Activated naive CD4-positive, alpha-beta T cell treated with anti-CD3 and anti-CD28 coated beads for 36 hours (primary cell): ENCODE results near the gene NFYC. TPM values are rescaled to one million over a fixed set of nuclear protein-coding genes. Genes with fewer than 3 reads are reported as not detected.

ENCODE experiments used
- CTCF ChIA-PET: fragments of 350-600 bp; sonication (Branson Sonifier 250); formaldehyde crosslinking; loops from one replicate; lab custom pipeline; 2021; ENCODE audit warnings: antibody characterized with exemption; lab: Charles Lee
- DNase-seq: peaks from one replicate; pipeline ENCODE4 v3.0.0-alpha.2; 2020
- H3K27ac Mint-ChIP-seq: one replicate; pipeline ENCODE4 v1.8.0; 2021; ENCODE audit warnings: mild to moderate bottlenecking, mixed read lengths
- H3K27me3 Mint-ChIP-seq: one replicate; pipeline ENCODE4 v1.8.0; 2021; ENCODE audit warnings: low read depth, mixed read lengths
- H3K36me3 Mint-ChIP-seq: one replicate; pipeline ENCODE4 v1.8.0; 2021; ENCODE audit warnings: low read depth, mixed read lengths
- H3K4me1 Mint-ChIP-seq: one replicate; pipeline ENCODE4 v1.8.0; 2021; ENCODE audit warnings: low read depth, mixed read lengths
- H3K4me3 Mint-ChIP-seq: one replicate; pipeline ENCODE4 v1.8.0; 2021; ENCODE audit warnings: mild to moderate bottlenecking, moderate library complexity, mixed read lengths
- H3K9me3 Mint-ChIP-seq: one replicate; pipeline ENCODE4 v1.8.0; 2021; ENCODE audit warnings: mixed read lengths
- intact Hi-C: fragments of 100-400 bp; cut with micrococcal nuclease; formaldehyde crosslinking; loops from one replicate; pipeline ENCODE4 v1.15.1; 2023
- total RNA-seq, 2 experiments: library from RNA; stranded (reverse); gene quantifications; one replicate each; pipeline ENCODE4 v1.2.3, GENCODE V29; 2021

The NFYC gene
- total RNA-seq, 2 experiments from 2014 or later = 53.5 to 63.1 TPM

DNA sequence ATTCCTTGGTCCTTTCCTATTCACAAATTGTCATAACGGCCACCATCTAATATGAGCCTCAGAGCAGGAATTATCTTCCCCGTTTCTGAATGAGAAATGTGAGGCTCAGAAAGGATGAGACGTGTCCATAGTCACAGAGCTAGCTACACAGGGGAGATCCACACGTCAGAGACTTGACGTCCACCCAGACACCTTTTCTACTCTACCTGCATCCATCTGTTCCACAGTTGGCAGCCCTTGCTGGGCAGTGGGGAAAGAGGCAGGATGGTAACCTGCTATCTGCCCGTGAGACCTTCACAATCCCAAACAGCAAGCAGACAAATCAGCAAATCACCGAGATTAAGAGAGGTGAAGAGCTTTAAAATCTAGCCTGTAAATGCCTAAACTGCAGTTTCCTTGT lies 34.5 kb upstream of the NFYC start:
- Mint-ChIP-seq H3K27ac (no peak overlapping the region), H3K4me3 (no peak overlapping the region), H3K9me3 (no peaks in the 10 kb centered on the region), H3K36me3 (no peaks in the 10 kb centered on the region), H3K4me1 (no peaks in the 10 kb centered on the region), H3K27me3 (no peaks in the 10 kb centered on the region)
- no peak for DNase-seq
- CTCF ChIA-PET = interaction anchor here (0.5 to 1.4 kb wide), 2 partner anchors 27 to 116 kb away, joined by 3 to 6 read pairs; no protein-coding TSS in a partner anchor
- intact Hi-C loops = no loop called here

DNA sequence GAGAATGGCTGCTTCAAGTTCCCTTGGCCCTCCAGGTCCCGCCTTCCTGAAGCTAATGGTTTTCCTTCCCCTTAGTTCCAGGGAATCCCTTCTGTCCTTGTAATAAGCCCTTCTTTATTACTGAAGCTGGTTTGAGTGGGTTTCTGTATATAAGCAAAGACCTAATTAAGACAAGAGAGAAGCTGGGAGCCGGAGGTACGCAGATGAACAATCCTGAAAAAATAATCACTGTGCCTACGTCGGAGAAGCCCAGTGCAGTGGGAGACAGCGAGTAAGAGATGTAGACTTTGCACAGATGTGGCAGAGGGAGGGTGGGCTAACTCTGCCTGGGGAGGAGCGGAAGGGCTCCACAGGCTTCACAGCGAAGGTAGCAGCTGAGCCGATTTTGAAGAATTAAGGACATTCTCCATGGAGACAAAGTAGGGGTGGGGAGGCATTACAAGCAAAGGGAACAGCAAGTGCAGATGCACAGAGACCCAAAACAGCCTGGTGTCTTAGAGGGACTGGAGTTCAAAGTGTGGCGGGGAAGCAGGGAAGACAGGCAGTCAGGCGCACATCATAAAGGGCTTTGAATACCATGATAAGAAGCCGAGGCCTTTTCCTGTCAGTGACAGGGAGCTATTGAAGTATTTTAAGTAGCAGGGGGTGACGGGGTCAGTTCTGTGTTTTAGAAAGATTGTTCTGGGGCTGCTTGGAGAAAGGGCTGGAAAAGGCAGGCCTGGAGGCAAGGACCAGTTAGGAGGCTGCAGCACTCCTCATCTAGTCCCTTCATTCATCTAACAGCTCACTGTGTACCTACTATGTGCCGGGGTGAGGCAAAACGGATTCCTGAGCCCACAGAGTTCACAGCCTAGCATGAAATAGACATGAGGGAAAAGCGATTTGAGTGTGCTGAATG lies 32.5 kb upstream of the NFYC start:
- no peak for DNase-seq
- H3K9me3 Mint-ChIP-seq = no peaks in the 10 kb centered on the region
- peaks cover 12% of the 10 kb centered on the region for H3K4me1 Mint-ChIP-seq
- H3K27ac Mint-ChIP-seq = no peak overlapping the region
- intact Hi-C loops = no loop called here
- no peak overlapping the region for H3K4me3 Mint-ChIP-seq
- H3K36me3 Mint-ChIP-seq = no peaks in the 10 kb centered on the region
- CTCF ChIA-PET = interaction anchor here (2.1 kb wide), 1 partner anchor 10 kb away, joined by 4 read pairs; no protein-coding TSS in a partner anchor
- H3K27me3 Mint-ChIP-seq = no peaks in the 10 kb centered on the region

DNA sequence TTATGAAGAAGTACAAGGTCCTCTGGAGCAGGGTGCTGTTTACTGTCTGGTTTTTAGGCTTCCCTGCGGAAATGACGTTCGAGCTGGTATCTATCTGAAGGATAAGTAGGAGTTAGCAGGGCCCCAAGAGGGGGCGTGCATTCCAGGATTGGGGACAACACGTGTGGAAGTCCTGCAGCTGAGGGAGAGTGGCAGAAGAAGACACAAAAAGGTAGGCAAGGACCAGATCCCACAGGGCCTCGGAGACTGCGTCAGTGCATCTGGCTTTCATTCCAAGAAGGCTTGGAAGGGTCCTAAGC lies 31.9 kb upstream of the NFYC start:
- Mint-ChIP-seq H3K4me1 (peaks cover 12% of the 10 kb centered on the region), H3K9me3 (no peaks in the 10 kb centered on the region), H3K27me3 (no peaks in the 10 kb centered on the region), H3K4me3 (no peak overlapping the region), H3K27ac (no peak overlapping the region), H3K36me3 (no peaks in the 10 kb centered on the region)
- CTCF ChIA-PET = no interaction called here
- DNase-seq = no peak
- intact Hi-C loops = no loop called here

DNA sequence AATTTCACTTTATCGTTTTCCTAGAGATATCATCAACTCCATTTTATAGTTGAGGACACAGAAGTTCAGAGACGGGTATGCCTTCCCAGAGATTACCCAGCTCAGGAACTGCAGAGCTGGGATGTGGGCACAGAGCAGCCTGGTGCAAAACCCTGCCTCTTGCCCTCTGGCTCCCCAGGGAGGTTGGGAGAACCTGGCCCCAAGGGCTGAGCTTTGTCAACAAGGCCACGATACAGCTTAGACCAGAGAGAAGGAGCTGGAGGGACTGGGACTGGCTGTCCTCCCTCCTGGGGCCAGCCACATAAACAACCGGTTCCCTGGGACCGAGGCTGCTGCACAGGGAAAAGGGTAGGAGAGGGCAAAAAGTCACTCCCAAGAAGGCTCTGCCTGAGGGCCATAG lies 29.8 kb upstream of the NFYC start:
- DNase-seq = no peak
- H3K4me3 Mint-ChIP-seq = no peak overlapping the region
- no peaks in the 10 kb centered on the region for H3K36me3 Mint-ChIP-seq
- intact Hi-C loops = no loop called here
- no peak overlapping the region for H3K27ac Mint-ChIP-seq
- H3K9me3 Mint-ChIP-seq = no peaks in the 10 kb centered on the region
- H3K4me1 Mint-ChIP-seq = peaks cover 16% of the 10 kb centered on the region
- H3K27me3 Mint-ChIP-seq = no peaks in the 10 kb centered on the region
- CTCF ChIA-PET = no interaction called here

DNA sequence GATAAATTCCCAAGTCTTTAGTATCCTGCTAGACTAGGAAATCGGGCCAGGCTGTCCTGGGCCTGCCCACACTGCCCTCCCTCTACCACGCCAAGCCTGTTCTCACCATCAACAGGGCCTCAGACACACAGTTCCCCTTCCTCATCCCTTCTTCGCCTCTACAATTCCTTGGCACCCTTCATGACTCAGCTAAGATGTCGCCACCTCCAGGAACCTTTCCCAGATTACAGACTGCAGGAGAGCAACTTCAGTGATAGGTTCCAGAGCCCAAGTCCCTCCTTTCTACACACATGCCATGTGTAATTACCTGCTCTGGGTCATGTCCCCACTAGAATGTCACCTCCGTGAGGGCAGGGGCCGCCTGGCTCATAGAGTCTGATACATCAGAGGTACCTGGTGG lies 29.4 kb upstream of the NFYC start:
- Mint-ChIP-seq H3K27ac (no peak overlapping the region), H3K36me3 (no peaks in the 10 kb centered on the region), H3K27me3 (no peaks in the 10 kb centered on the region), H3K9me3 (no peaks in the 10 kb centered on the region), H3K4me3 (no peak overlapping the region), H3K4me1 (peaks cover 16% of the 10 kb centered on the region)
- intact Hi-C loops = no loop called here
- CTCF ChIA-PET = no interaction called here
- no peak for DNase-seq

DNA sequence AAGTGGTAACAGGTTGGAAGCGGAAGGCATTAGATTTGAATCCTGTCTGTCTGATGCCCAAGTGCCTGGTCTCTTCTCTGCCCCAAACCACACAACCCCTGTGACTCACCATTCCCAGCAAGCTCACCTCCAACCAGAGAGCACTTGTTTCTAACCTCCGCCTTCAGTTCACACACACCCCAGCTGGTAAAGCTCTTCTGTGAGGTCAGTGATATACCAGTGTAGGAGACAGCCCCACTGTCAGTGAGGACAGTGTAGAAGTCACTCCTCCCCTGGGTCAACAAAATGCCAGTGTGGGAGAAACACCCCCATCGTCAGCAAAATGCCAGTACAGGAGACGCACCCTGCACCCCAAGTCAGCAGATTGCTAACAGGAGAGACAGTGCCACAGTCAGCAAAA lies 28.6 kb upstream of the NFYC start:
- peak; percentile 33 for DNase-seq
- Mint-ChIP-seq H3K4me3 (no peak overlapping the region), H3K27me3 (no peaks in the 10 kb centered on the region), H3K36me3 (no peaks in the 10 kb centered on the region), H3K27ac (no peak overlapping the region), H3K4me1 (peaks cover 16% of the 10 kb centered on the region), H3K9me3 (no peaks in the 10 kb centered on the region)
- intact Hi-C loops = no loop called here
- CTCF ChIA-PET = interaction anchor here (0.9 to 1.0 kb wide), 2 partner anchors 50 to 187 kb away, joined by 3 read pairs; no protein-coding TSS in a partner anchor

DNA sequence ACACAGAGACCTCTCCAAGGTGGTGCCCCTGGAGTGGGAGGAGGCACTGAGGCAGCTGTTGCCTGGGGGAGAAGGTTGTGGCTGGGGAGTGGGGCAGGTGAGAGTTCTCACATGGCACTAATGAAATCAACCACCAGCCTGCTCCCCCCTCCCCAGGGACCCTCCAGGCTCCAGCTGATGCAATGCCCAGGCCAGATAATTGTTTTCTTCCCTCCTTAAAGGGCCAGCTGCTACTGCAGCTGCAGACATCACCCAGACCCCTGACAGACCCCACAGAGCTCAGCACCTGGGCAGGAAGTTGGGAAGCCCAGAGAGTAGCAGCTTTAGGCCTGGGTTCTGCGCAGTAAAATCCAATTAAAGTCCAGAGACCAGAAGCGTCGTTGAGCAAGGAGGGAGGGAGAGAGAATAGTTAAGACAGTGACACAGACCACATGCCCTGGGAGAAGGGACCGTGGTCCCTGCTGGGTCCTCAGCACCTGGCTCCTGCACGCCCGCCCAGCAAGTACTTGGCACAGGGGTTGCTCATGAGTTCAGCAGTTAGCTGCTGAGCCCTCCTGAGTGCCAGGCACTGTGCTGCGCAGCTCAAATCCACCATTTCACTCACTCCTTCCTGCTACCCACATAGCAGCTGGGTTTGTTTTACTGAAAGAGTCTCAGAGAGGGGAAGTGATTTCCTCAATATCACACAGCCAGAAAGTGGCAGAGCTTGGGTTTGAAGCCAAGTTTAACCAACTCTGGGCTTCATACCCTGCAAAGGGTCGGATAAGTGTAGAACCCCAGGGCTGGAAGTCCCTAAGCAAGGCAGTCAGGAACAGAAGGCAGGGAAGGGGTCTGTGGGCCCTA lies 28.0 kb upstream of the NFYC start:
- CTCF ChIA-PET = interaction anchor here (0.7 to 1.4 kb wide), 5 partner anchors 14 to 186 kb away, joined by 3 to 5 read pairs (median 3); no protein-coding TSS in a partner anchor
- no peak for DNase-seq
- H3K27ac Mint-ChIP-seq = no peak overlapping the region
- intact Hi-C loops = no loop called here
- H3K27me3 Mint-ChIP-seq = no peaks in the 10 kb centered on the region
- no peak overlapping the region for H3K4me3 Mint-ChIP-seq
- H3K36me3 Mint-ChIP-seq = no peaks in the 10 kb centered on the region
- H3K4me1 Mint-ChIP-seq = peaks cover 16% of the 10 kb centered on the region
- H3K9me3 Mint-ChIP-seq = no peaks in the 10 kb centered on the region

DNA sequence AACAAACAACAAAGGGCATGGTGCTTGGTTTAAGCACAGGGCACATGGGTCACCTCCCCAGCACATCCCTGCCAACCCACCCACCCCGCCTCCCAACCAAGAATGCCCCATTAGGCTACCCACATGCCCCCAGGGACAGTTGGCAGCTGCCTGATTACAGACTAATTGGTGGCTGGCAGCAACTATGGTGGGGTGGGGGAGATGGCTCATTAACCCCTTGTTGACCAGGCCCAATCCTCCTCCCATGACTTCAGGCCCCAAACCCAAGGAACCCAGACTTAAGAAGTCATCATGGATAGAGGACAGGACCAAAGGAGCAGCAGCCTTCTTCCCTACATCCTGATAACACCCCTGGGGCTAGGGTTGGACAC lies 27.4 kb upstream of the NFYC start:
- intact Hi-C loops = no loop called here
- Mint-ChIP-seq H3K27ac (no peak overlapping the region), H3K36me3 (no peaks in the 10 kb centered on the region), H3K4me1 (peaks cover 17% of the 10 kb centered on the region), H3K27me3 (no peaks in the 10 kb centered on the region), H3K9me3 (no peaks in the 10 kb centered on the region), H3K4me3 (peak overlapping the region; percentile 23)
- CTCF ChIA-PET = interaction anchor here (1.3 to 1.4 kb wide), 2 partner anchors 14 to 52 kb away, joined by 3 to 5 read pairs; no protein-coding TSS in a partner anchor
- no peak for DNase-seq

DNA sequence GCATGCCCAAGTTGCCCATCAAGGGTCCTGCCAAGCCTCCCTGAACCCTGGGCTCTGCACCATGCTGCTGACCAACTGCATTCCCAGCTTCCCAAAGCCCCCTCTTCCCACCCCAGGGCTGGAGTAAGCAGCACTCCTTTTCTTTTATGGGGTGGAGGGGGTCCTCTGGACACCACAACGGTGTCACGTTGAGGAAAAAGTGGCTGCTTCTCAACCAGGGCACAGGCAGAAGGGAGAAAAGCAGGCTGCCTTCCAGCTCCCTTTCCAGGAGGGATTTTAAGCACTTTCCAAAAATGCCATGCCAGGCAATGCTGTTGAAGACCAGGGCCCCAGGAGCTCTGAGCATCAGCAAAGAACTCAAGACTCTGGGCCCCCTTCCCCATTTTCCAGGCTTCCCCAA lies 26.7 kb upstream of the NFYC start:
- DNase-seq = no peak
- H3K4me3 Mint-ChIP-seq = peak overlapping the region; percentile 67
- H3K27me3 Mint-ChIP-seq = no peaks in the 10 kb centered on the region
- H3K36me3 Mint-ChIP-seq = no peaks in the 10 kb centered on the region
- no peaks in the 10 kb centered on the region for H3K9me3 Mint-ChIP-seq
- intact Hi-C loops = loop anchor here (1.0 to 5.0 kb wide), 5 partner anchors 28 to 522 kb away; no protein-coding TSS in a partner anchor
- peaks cover 17% of the 10 kb centered on the region for H3K4me1 Mint-ChIP-seq
- no peak overlapping the region for H3K27ac Mint-ChIP-seq
- CTCF ChIA-PET = interaction anchor here (1.3 to 1.4 kb wide), 2 partner anchors 15 to 52 kb away, joined by 3 to 5 read pairs; no protein-coding TSS in a partner anchor

DNA sequence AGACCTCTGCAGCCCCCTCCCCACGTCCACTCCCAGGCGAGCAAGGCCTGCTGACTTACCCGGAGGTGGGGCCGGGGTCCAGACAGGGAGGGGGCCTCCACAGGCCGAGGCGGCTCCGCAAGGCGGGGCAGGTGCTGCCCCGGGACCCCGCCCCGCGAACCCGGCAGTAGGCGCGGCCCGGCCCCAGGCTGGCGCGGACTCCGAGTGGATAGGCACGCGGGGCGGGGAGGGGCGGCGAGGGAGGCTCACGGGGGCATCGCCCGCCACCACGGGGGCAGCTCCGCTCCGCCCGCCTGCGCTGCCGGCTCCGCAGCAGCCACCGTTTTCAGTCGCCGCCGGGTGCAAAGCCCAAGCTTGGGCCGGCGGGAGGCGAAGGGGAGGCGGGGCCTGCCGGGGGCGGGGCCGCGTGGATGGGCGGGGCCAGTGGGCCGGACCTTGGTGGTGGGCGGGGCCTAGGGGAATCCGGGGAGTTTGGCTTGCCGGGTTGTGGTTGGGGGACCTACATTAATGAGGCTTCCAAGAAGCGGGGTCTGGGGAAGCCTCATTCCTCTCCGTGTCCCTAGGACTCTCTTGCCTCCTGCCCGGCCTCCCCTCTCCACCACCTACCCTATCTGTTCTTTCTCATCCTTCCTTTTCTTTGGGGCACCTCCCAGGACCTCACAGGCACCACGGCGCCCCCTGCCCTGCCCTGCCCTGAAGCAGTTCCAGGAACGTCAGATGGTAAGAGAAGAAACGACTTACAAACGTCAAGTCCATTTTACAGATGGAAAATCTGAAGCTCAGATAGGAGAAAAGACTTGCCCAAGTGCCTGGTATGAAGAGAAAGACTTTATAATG lies 26.0 kb upstream of the NFYC start, which contains the start of gene RIMS3:
RIMS3 (minus strand) TSS at position 348 of the 837 bp plus-strand sequence. CDS start 23,757 bp downstream, outside the sequence.
- peak; percentile 86 for DNase-seq
- Mint-ChIP-seq H3K9me3 (no peaks in the 10 kb centered on the region), H3K4me3 (peak within 1 kb of the TSS; percentile 73), H3K4me1 (peaks cover 17% of the 10 kb centered on the region), H3K36me3 (no peaks in the 10 kb centered on the region), H3K27ac (no peak within 1 kb of the TSS), H3K27me3 (no peaks in the 10 kb centered on the region)
- intact Hi-C loops = loop anchor here (1.0 to 5.0 kb wide), 5 partner anchors 27 to 523 kb away; no protein-coding TSS in a partner anchor
- CTCF ChIA-PET = no interaction called here

DNA sequence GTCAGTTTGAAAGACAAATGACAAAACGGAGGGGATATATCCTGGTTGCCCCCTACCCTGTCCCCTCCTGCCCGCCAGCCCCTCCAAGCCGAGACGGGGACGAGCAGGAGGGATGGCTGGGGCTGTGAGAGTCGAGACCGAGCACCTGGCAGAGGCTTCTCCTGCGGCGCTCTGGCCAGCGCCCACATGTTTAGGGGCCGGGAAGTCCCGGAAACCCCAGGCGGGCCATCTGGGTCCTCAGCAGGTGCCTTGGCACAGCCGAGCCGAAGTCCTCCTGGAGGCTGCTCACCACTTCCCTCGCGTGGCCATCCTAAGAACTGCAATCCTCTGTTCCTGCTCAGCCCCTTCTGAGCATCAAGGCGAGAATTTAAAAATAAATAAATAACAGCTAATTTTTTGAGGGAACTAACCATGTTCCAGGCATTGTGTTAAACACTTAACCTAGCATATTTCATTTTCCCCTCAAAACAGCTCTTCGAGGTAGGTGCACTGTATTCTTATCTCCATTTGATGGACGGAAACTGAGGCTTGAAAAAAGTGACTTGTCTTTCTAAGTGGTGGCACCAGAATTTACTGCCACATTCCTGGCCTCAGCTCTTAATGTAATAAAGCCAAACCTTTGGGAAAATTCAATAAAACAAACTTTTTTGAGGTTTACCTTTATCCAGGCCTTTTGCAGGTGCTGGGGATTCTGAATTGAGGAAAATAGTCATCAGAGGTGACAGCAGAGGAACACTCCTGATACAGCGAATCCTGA lies 22.6 kb upstream of the NFYC start:
- H3K27me3 Mint-ChIP-seq = no peaks in the 10 kb centered on the region
- H3K4me3 Mint-ChIP-seq = peak overlapping the region; percentile 39
- H3K4me1 Mint-ChIP-seq = peaks cover 6% of the 10 kb centered on the region
- DNase-seq = peak; percentile 93
- CTCF ChIA-PET = interaction anchor here (0.6 to 1.7 kb wide), 21 partner anchors 9 to 523 kb away, joined by 3 to 7 read pairs (median 3); partner anchors contain the start of gene NFYC
- H3K36me3 Mint-ChIP-seq = no peaks in the 10 kb centered on the region
- intact Hi-C loops = loop anchor here (1.0 to 5.0 kb wide), 5 partner anchors 41 to 527 kb away; no protein-coding TSS in a partner anchor
- H3K9me3 Mint-ChIP-seq = no peaks in the 10 kb centered on the region
- H3K27ac Mint-ChIP-seq = no peak overlapping the region
